ENCODE results near the gene TANGO2. TPM values are rescaled to one million over a fixed set of nuclear protein-coding genes. Genes with fewer than 3 reads are reported as not detected.

Gene TANGO2
- total and polyA plus RNA-seq, 2 donors (not counting 1 experiment from before 2014, with no cell fraction given), result 75.5 to 75.6 TPM

GRCh38 chr22:20021196-20022181, 579 bp downstream of the TANGO2 start:
- H3K4me1 ChIP-seq (ENCODE audit: control insufficient read depth in 2 of 2, insufficient read depth in 2 of 2, low read length in 2 of 2), result peaks cover 32 to 36% of the 10 kb centered on the region in 2 donors
- H3K4me2 ChIP-seq (replicated peaks; ENCODE audit: low read depth, low read length, poor library complexity, severe bottlenecking), result peak overlapping the region; percentile 99
- no peak for TF ChIP-seq EZH2 (IDR thresholded peaks at IDR 0.05; ENCODE audit: borderline replicate concordance, insufficient read depth, low read depth, low read length, poor library complexity, severe bottlenecking)
- no peak for TF ChIP-seq CTCF (IDR thresholded peaks at IDR 0.05)
- H3K79me2 ChIP-seq (ENCODE audit: control insufficient read depth, insufficient read depth, low read length), result peaks cover 62% of the 10 kb centered on the region
- peak overlapping the region; percentile 65 to 84 for H3K27ac ChIP-seq (ENCODE audit: low read length in 2 of 2)
- H3K4me3 Mint-ChIP-seq, result peak overlapping the region; percentile 93
- H3K4me1 Mint-ChIP-seq, result peaks cover 46% of the 10 kb centered on the region
- ChIA-PET CTCF (interaction anchor here (1.0 to 1.4 kb wide), 4 partner anchors 8 to 89 kb away, joined by 3 to 6 read pairs (median 3); no protein-coding TSS in a partner anchor), POLR2A (interaction anchor here (0.6 to 2.3 kb wide), 4 partner anchors 10 to 276 kb away, joined by 3 to 5 read pairs (median 4); partner anchors contain the start of gene TRMT2A)
- 4% methylated on average over 34 of the region's 36 CpGs for whole genome bisulfite sequencing (ENCODE audit: insufficient coverage)
- no peaks in the 10 kb centered on the region for H3K9me3 Mint-ChIP-seq (ENCODE audit: insufficient read depth)
- no peak for ATAC-seq (ENCODE audit: low read depth)
- intact Hi-C loops (cut with micrococcal nuclease), result loop anchor here (1.0 kb wide), 2 partner anchors 59 to 96 kb away; partner anchors contain the start of genes DGCR8 and TRMT2A
- H2AFZ ChIP-seq (ENCODE audit: insufficient read depth, low read depth, low read length, poor library complexity, severe bottlenecking), result peak overlapping the region; percentile 98
- H4K20me1 ChIP-seq (ENCODE audit: control insufficient read depth, insufficient read depth, low read length, poor library complexity, severe bottlenecking), result peaks cover 47% of the 10 kb centered on the region
- no peaks in the 10 kb centered on the region for H3K36me3 ChIP-seq (replicated peaks in 1 of 2; ENCODE audit: control extremely low read depth in 1 of 2, control insufficient read depth in 1 of 2, extremely low read depth in 1 of 2, insufficient read depth in 2 of 2, low read length in 1 of 2)
- peak overlapping the region; percentile 91 for H3K27ac Mint-ChIP-seq
- peaks cover 0 to 15% (median 4%) of the 10 kb centered on the region in 4 experiments for H3K27me3 ChIP-seq (replicated peaks in 1 of 4; ENCODE audit: control extremely low read depth in 1 of 4, control insufficient read depth in 3 of 4, insufficient read depth in 4 of 4, low read length in 3 of 4)
- H3K9me3 ChIP-seq (ENCODE audit: control extremely low read depth in 1 of 3, control insufficient read depth in 2 of 3, insufficient read depth in 1 of 3, low read length in 2 of 3), result no peaks in the 10 kb centered on the region
- peak; percentile 25 for DNase-seq
- H3K27me3 Mint-ChIP-seq, result no peaks in the 10 kb centered on the region
- peak overlapping the region; percentile 94 for H3K9ac ChIP-seq (ENCODE audit: low read length)
- H3K4me3 ChIP-seq (ENCODE audit: control extremely low read depth in 1 of 5, extremely low read depth in 1 of 5, insufficient read depth in 1 of 5, low read depth in 2 of 5, low read length in 4 of 5), result peak overlapping the region; percentile 51 to 99 (median 87)

All from B cell (primary cell).